ENCODE results near the gene SCN3A. TPM values are rescaled to one million over a fixed set of nuclear protein-coding genes. Genes with fewer than 3 reads are reported as not detected.

Gene SCN3A
- total RNA-seq, 1 donor from 2014 or later, result not detected

GRCh38 chr2:165176780-165177179, 27.1 kb downstream of the SCN3A start:
- Mint-ChIP-seq H3K4me3 (ENCODE audit: unreplicated experiment) (no peak overlapping the region), H3K36me3 (ENCODE audit: unreplicated experiment) (no peaks in the 10 kb centered on the region), H3K27me3 (ENCODE audit: unreplicated experiment) (peaks cover 12% of the 10 kb centered on the region), H3K4me1 (ENCODE audit: unreplicated experiment) (no peaks in the 10 kb centered on the region), H3K9me3 (ENCODE audit: unreplicated experiment) (no peaks in the 10 kb centered on the region), H3K27ac (ENCODE audit: unreplicated experiment) (no peak overlapping the region)
- DNase-seq (ENCODE audit: extremely low spot score, unreplicated experiment), result no peak
- TF ChIP-seq CTCF (IDR thresholded peaks at IDR 0.05), result no peak

- H3K4me1 Mint-ChIP-seq (ENCODE audit: unreplicated experiment), result no peaks in the 10 kb centered on the region
- no peaks in the 10 kb centered on the region for H3K36me3 Mint-ChIP-seq (ENCODE audit: unreplicated experiment)
- H3K27me3 Mint-ChIP-seq (ENCODE audit: unreplicated experiment), result peaks cover 7% of the 10 kb centered on the region
- H3K4me3 Mint-ChIP-seq (ENCODE audit: unreplicated experiment), result no peak overlapping the region
- no peaks in the 10 kb centered on the region for H3K9me3 Mint-ChIP-seq (ENCODE audit: unreplicated experiment)
- no peak for TF ChIP-seq CTCF (IDR thresholded peaks at IDR 0.05)
- no peak for DNase-seq (ENCODE audit: extremely low spot score, unreplicated experiment)
- no peak overlapping the region for H3K27ac Mint-ChIP-seq (ENCODE audit: unreplicated experiment)
Observed at GRCh38 chr2:165173215-165173614, 30.6 kb downstream of the SCN3A start.

- no peak for DNase-seq (ENCODE audit: extremely low spot score, unreplicated experiment)
- Mint-ChIP-seq H3K9me3 (ENCODE audit: unreplicated experiment) (no peaks in the 10 kb centered on the region), H3K27ac (ENCODE audit: unreplicated experiment) (no peak overlapping the region), H3K36me3 (ENCODE audit: unreplicated experiment) (no peaks in the 10 kb centered on the region), H3K4me3 (ENCODE audit: unreplicated experiment) (no peak overlapping the region), H3K4me1 (ENCODE audit: unreplicated experiment) (peaks cover 8% of the 10 kb centered on the region), H3K27me3 (ENCODE audit: unreplicated experiment) (no peaks in the 10 kb centered on the region)
- TF ChIP-seq CTCF (IDR thresholded peaks at IDR 0.05), result no peak
Observed at GRCh38 chr2:165164201-165164600, 39.6 kb downstream of the SCN3A start.

GRCh38 chr2:165163761-165164160, 40.1 kb downstream of the SCN3A start:
- Mint-ChIP-seq H3K4me1 (ENCODE audit: unreplicated experiment) (peaks cover 8% of the 10 kb centered on the region), H3K4me3 (ENCODE audit: unreplicated experiment) (no peak overlapping the region), H3K36me3 (ENCODE audit: unreplicated experiment) (no peaks in the 10 kb centered on the region), H3K9me3 (ENCODE audit: unreplicated experiment) (no peaks in the 10 kb centered on the region), H3K27ac (ENCODE audit: unreplicated experiment) (no peak overlapping the region), H3K27me3 (ENCODE audit: unreplicated experiment) (no peaks in the 10 kb centered on the region)
- TF ChIP-seq CTCF (IDR thresholded peaks at IDR 0.05), result no peak
- no peak for DNase-seq (ENCODE audit: extremely low spot score, unreplicated experiment)

GRCh38 chr2:165162466-165162865, 41.4 kb downstream of the SCN3A start:
- TF ChIP-seq CTCF (IDR thresholded peaks at IDR 0.05), result no peak
- Mint-ChIP-seq H3K27me3 (ENCODE audit: unreplicated experiment) (no peaks in the 10 kb centered on the region), H3K4me1 (ENCODE audit: unreplicated experiment) (peaks cover 8% of the 10 kb centered on the region), H3K27ac (ENCODE audit: unreplicated experiment) (no peak overlapping the region), H3K9me3 (ENCODE audit: unreplicated experiment) (no peaks in the 10 kb centered on the region), H3K36me3 (ENCODE audit: unreplicated experiment) (no peaks in the 10 kb centered on the region), H3K4me3 (ENCODE audit: unreplicated experiment) (no peak overlapping the region)
- DNase-seq (ENCODE audit: extremely low spot score, unreplicated experiment), result no peak

All from osteocyte (in vitro differentiated cells).